Esophagus squamous epithelium (tissue), 5 donors: Measurements from ENCODE around the gene AQP12B. TPM values are rescaled to one million over a fixed set of nuclear protein-coding genes. Genes with fewer than 3 reads are reported as not detected.
"Not testable (repeated sequence)": the region's sequence is repeated elsewhere in the genome, so short reads cannot be mapped to it uniquely, and the experiment has no call there.

Source experiments
- DNase-seq: peaks from one replicate; lab custom pipeline; 2025; lab: John Stamatoyannopoulos, UW
- H3K27ac ChIP-seq, 4 donors: fragments of 200-600 bp; sonication (generic); one replicate each; pipeline ENCODE4 v1.5.1; 2016 to 2019; ENCODE audit warnings: mild to moderate bottlenecking in 1 of 4
- H3K27me3 ChIP-seq, 4 donors: fragments of 200-600 bp; sonication (generic); 1 replicate in 3 of 4; 2 replicates in 1 of 4; pipeline versions ENCODE4 v1.5.1 to v1.6.0; 2017 to 2021; ENCODE audit warnings: antibody characterized with exemption in 1 of 4
- H3K36me3 ChIP-seq, 3 donors: fragments of 200-600 bp; sonication (generic); one replicate each; pipeline ENCODE4 v1.5.1; 2016 to 2019
- H3K4me1 ChIP-seq, 3 donors: fragments of 200-600 bp; sonication (generic); one replicate each; pipeline ENCODE4 v1.5.1; 2017 to 2019
- H3K4me3 ChIP-seq, 4 donors: fragments of 200-600 bp; sonication (generic); 1 replicate in 3 of 4; 2 replicates in 1 of 4; pipeline ENCODE4 v1.5.1; 2016 to 2019; ENCODE audit warnings: mild to moderate bottlenecking in 2 of 4, moderate library complexity in 1 of 4
- H3K9me3 ChIP-seq, 3 donors: fragments of 200-600 bp; sonication (generic); one replicate each; pipeline ENCODE4 v1.5.1; 2016 to 2019
- POLR2A ChIP-seq, 4 donors: fragments of 450-650 bp; IDR thresholded peaks; one replicate each; pipeline ENCODE4 v1.6.1; 2017; ENCODE audit warnings: antibody characterized with exemption in 4 of 4, mild to moderate bottlenecking in 4 of 4, moderate library complexity in 3 of 4
- WGBS, 2 donors: methylation state at CpG; one replicate each; pipeline ENCODE4 v1.1.5; 2018; 5-methylcytosine and 5-hydroxymethylcytosine counted together
- intact Hi-C: fragments of 100-400 bp; cut with DNase I; formaldehyde crosslinking; loops from one replicate; pipeline ENCODE4 v1.15.0; 2022
- total RNA-seq, 4 donors: library from RNA; depleted of rRNA; stranded (reverse); fragments of >200 nt; gene quantifications; one replicate each; pipeline ENCODE4 v1.1.0, GENCODE V29; 2016
- TF ChIP-seq, protein P1 (sequence below), 6 experiments: fragments of 450-650 bp in 4 of 6; fragments of 200-600 bp in 2 of 6; sonication (generic) in 2 of 6; IDR thresholded peaks; one replicate each; pipeline ENCODE4 v1.5.1; 2016 to 2019; ENCODE audit warnings: antibody characterized with exemption in 6 of 6, mild to moderate bottlenecking in 4 of 6, moderate library complexity in 4 of 6
- donor health status: DM: yes; HTN: yes; CAD: no.

The AQP12B gene
- total RNA-seq, 4 donors from 2014 or later = not detected

- DNase-seq, H3K9me3 ChIP-seq, intact Hi-C loops, H3K4me1 ChIP-seq, H3K4me3 ChIP-seq, H3K36me3 ChIP-seq, H3K27ac ChIP-seq: not testable (repeated sequence)
- peaks cover 0 to 19% (median 0%) of the 10 kb centered on the region in 4 donors for H3K27me3 ChIP-seq
- no CpG with 5 or more reads among the region's 13 CpGs for WGBS, 2 donors
Observed at GRCh38 chr2:240696469-240696868, 13.8 kb upstream of the AQP12B start.

- intact Hi-C loops, DNase-seq, H3K27ac ChIP-seq, H3K4me1 ChIP-seq, H3K9me3 ChIP-seq, H3K4me3 ChIP-seq, H3K36me3 ChIP-seq: not testable (repeated sequence)
- no CpG with 5 or more reads among the region's 19 CpGs for WGBS, 2 donors
- H3K27me3 ChIP-seq = peaks cover 0 to 10% (median 0%) of the 10 kb centered on the region in 4 donors
Observed at GRCh38 chr2:240695593-240695992, 12.9 kb upstream of the AQP12B start.

DNA sequence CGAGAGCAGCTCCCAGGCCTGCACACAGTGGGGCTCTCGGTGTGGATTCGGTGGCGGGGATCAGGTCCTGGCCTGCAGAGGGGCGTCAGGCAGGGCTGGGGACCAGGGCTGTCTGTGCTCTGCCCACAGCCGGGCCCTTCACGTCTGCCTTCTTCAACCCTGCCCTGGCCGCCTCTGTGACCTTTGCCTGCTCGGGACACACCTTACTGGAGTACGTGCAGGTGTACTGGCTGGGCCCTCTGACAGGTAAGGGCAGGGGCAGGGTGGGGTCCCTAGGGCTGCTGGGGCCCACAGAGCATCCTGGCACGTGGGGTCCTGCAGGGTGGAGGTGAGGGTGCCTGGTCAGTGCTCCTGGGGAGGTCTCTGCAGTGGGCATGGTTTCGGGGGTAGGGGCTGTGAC lies 11.6 kb upstream of the AQP12B start:
- H3K9me3 ChIP-seq, DNase-seq, H3K27ac ChIP-seq, H3K4me3 ChIP-seq, H3K27me3 ChIP-seq, H3K4me1 ChIP-seq, H3K36me3 ChIP-seq, intact Hi-C loops: not testable (repeated sequence)
- no CpG with 5 or more reads among the region's 12 CpGs for WGBS, 2 donors

- intact Hi-C loops, H3K9me3 ChIP-seq, H3K4me3 ChIP-seq, H3K27ac ChIP-seq, H3K36me3 ChIP-seq, DNase-seq, H3K4me1 ChIP-seq, H3K27me3 ChIP-seq: not testable (repeated sequence)
- 65% methylated on average over 6 of the region's 34 CpGs; no CpG with 5 or more reads in 1 of the 2 donors for WGBS, 2 donors
Observed at GRCh38 chr2:240692583-240693561, 10.2 kb upstream of the AQP12B start.

DNA sequence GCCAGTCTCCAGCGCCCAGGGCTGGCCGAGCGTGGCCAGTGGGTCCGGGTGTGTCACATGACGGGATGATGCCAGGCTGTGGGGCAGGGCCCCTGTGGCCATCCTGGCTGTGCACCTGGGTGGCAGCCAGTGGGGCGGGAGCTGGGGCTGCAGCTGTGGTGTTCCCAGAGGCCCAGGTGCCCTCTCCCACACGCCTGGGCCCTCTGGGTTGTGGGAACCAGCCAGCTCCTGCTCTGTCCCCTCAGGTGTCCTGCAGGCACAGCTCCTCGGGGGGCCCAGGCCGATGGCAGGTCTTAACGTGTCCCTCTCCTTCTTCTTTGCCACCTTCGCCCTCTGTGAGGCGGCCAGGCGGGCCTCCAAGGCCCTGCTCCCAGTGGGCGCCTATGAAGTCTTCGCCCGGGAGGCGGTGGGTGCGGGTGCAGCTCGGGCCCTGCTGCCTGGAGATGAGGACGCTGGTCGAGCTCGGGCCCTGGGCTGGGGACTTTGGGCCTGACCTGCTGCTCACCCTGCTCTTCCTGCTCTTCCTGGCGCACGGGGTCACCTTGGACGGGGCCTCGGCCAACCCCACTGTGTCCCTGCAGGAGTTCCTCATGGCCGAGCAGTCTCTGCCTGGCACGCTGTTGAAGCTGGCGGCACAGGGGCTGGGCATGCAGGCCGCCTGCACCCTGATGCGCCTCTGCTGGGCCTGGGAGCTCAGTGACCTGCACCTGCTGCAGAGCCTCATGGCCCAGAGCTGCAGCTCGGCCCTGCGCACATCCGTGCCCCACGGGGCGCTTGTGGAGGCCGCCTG lies 9.1 kb upstream of the AQP12B start, which contains the start of gene AQP12A:
Gene AQP12A (plus strand): TSS at position 236 of the 790 bp plus-strand sequence. CDS start 48 bp downstream, at position 284.
- H3K9me3 ChIP-seq, H3K27ac ChIP-seq, H3K4me1 ChIP-seq, intact Hi-C loops, H3K4me3 ChIP-seq, H3K36me3 ChIP-seq, DNase-seq, H3K27me3 ChIP-seq: not testable (repeated sequence)
- WGBS, 2 donors = 57% methylated on average over 9 of the region's 37 CpGs; no CpG with 5 or more reads in 1 of the 2 donors

- H3K9me3 ChIP-seq, DNase-seq, H3K27me3 ChIP-seq, H3K36me3 ChIP-seq, H3K4me1 ChIP-seq, H3K4me3 ChIP-seq, H3K27ac ChIP-seq, intact Hi-C loops: not testable (repeated sequence)
- no CpG with 5 or more reads among the region's 2 CpGs for WGBS, 2 donors
Observed at GRCh38 chr2:240691075-240691427, 8.4 kb upstream of the AQP12B start.

- H3K36me3 ChIP-seq, H3K9me3 ChIP-seq, H3K4me1 ChIP-seq, DNase-seq, H3K4me3 ChIP-seq, H3K27ac ChIP-seq, intact Hi-C loops: not testable (repeated sequence)
- WGBS, 2 donors = 71% methylated on average over 3 of the region's 18 CpGs; no CpG with 5 or more reads in 1 of the 2 donors
- peaks cover 0 to 10% (median 0%) of the 10 kb centered on the region in 4 donors for H3K27me3 ChIP-seq
Observed at GRCh38 chr2:240690421-240691074, 7.9 kb upstream of the AQP12B start.

GRCh38 chr2:240689975-240690374 lies 7.3 kb upstream of the AQP12B start:
- no peaks in the 10 kb centered on the region for H3K36me3 ChIP-seq
- no peak for TF ChIP-seq POLR2A (IDR thresholded peaks at IDR 0.05)
- TF ChIP-seq, protein P1, sequence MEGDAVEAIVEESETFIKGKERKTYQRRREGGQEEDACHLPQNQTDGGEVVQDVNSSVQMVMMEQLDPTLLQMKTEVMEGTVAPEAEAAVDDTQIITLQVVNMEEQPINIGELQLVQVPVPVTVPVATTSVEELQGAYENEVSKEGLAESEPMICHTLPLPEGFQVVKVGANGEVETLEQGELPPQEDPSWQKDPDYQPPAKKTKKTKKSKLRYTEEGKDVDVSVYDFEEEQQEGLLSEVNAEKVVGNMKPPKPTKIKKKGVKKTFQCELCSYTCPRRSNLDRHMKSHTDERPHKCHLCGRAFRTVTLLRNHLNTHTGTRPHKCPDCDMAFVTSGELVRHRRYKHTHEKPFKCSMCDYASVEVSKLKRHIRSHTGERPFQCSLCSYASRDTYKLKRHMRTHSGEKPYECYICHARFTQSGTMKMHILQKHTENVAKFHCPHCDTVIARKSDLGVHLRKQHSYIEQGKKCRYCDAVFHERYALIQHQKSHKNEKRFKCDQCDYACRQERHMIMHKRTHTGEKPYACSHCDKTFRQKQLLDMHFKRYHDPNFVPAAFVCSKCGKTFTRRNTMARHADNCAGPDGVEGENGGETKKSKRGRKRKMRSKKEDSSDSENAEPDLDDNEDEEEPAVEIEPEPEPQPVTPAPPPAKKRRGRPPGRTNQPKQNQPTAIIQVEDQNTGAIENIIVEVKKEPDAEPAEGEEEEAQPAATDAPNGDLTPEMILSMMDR (IDR thresholded peaks at IDR 0.05) = no peak
- WGBS, 2 donors = no CpG with 5 or more reads among the region's 11 CpGs
- no peaks in the 10 kb centered on the region for H3K9me3 ChIP-seq
- H3K4me1 ChIP-seq = no peaks in the 10 kb centered on the region
- no peak for DNase-seq
- H3K27me3 ChIP-seq = peaks cover 0 to 10% (median 0%) of the 10 kb centered on the region in 4 donors
- H3K4me3 ChIP-seq = no peak overlapping the region
- H3K27ac ChIP-seq = no peak overlapping the region
- intact Hi-C loops = no loop called here
